Measurements from ENCODE around the gene TTBK2. TPM values are rescaled to one million over a fixed set of nuclear protein-coding genes. Genes with fewer than 3 reads are reported as not detected.

TTBK2 gene
- total and polyA plus RNA-seq, 10 of the 15 experiments (the other 5 are each of a cell fraction or from before 2014, with no cell fraction given): 0.66 to 9.1 (median 3.7) TPM

- SMC1A ChIA-PET (ENCODE audit: uncharacterized antibody, unreplicated experiment): interaction anchor here (1.2 to 1.6 kb wide), 2 partner anchors 47 to 80 kb away, joined by 4 to 5 read pairs; no protein-coding TSS in a partner anchor
- ATAC-seq (no peak), FAIRE-seq (no peak), DNase-seq (ENCODE audit: low read depth, low spot score) (no peak)
- RAD21 ChIA-PET (ENCODE audit: unreplicated experiment): no interaction called here
- no peaks in the 10 kb centered on the region for H3K27me3 ChIP-seq (replicated peaks in 1 of 2; ENCODE audit: control insufficient read depth in 2 of 2, insufficient read depth in 2 of 2, low read length in 1 of 2)
- no peak overlapping the region for H3K4me3 ChIP-seq
- CTCF ChIA-PET: interaction anchor here (0.6 kb wide), 1 partner anchor 10 kb away, joined by 3 read pairs; no protein-coding TSS in a partner anchor
- H3K36me3 ChIP-seq (ENCODE audit: control insufficient read depth in 2 of 2, insufficient read depth in 2 of 2, low read length in 1 of 2): no peaks in the 10 kb centered on the region
- no peak overlapping the region for H2AFZ ChIP-seq (ENCODE audit: control insufficient read depth, low read depth, low read length)
- H3K27ac ChIP-seq (ENCODE audit: control insufficient read depth, insufficient read depth): no peak overlapping the region
- in situ Hi-C loops (cut with MboI): no loop called here
- 98% methylated on average over 4 of the region's 4 CpGs for WGBS (ENCODE audit: insufficient coverage, insufficient replicate concordance, low lambda C conversion rate, missing lambda C conversion rate)
- H3K79me2 ChIP-seq (ENCODE audit: control insufficient read depth, insufficient read depth, low read length): no peaks in the 10 kb centered on the region
- H3K4me2 ChIP-seq (ENCODE audit: control insufficient read depth, insufficient read depth): no peak overlapping the region
- no peaks in the 10 kb centered on the region for H4K20me1 ChIP-seq (ENCODE audit: control insufficient read depth, insufficient read depth)
- no peaks in the 10 kb centered on the region for H3K9me3 ChIP-seq (replicated peaks; ENCODE audit: control insufficient read depth, insufficient read depth, low read length)
- intact Hi-C loops (cut with micrococcal nuclease; ENCODE audit: unreplicated experiment): no loop called here
- POLR2A ChIA-PET: no interaction called here
- H3K9ac ChIP-seq (ENCODE audit: control insufficient read depth, insufficient read depth, low read length): no peak overlapping the region
- no TSS peak for BruUV-seq (replicated peaks)
- H3K4me1 ChIP-seq (ENCODE audit: control insufficient read depth, insufficient read depth, low read length): no peaks in the 10 kb centered on the region
- TF ChIP-seq HDAC6 (IDR thresholded peaks at IDR 0.05; ENCODE audit: unreplicated experiment) (no peak), SREBF2 (IDR thresholded peaks at IDR 0.05; ENCODE audit: low read length) (no peak), IRF3 (IDR thresholded peaks at IDR 0.05) (no peak), SUZ12 (IDR thresholded peaks at IDR 0.05; ENCODE audit: unreplicated experiment) (no peak), SRF (IDR thresholded peaks at IDR 0.05; ENCODE audit: low read depth in 2 of 2, low read length in 2 of 2) (no peak), MYC (IDR thresholded peaks at IDR 0.05; ENCODE audit: insufficient read depth, insufficient read length, insufficient replicate concordance, low read length, severe bottlenecking) (no peak), E2F4 (IDR thresholded peaks at IDR 0.05; ENCODE audit: low read depth, low read length) (no peak), KDM1A (IDR thresholded peaks at IDR 0.05; ENCODE audit: borderline replicate concordance) (no peak), ATF3 (IDR thresholded peaks at IDR 0.05; ENCODE audit: borderline replicate concordance, extremely low read depth, low read depth, low read length) (no peak), RELB (IDR thresholded peaks at IDR 0.05; ENCODE audit: low read depth) (no peak), TARDBP (IDR thresholded peaks at IDR 0.05; ENCODE audit: borderline replicate concordance) (no peak), SMARCA5 (IDR thresholded peaks at IDR 0.05) (no peak), ETV6 (conservative IDR thresholded peaks at IDR 0.05 in 1 of 2, IDR thresholded peaks at IDR 0.05 in 1 of 2; ENCODE audit: borderline replicate concordance in 1 of 2, low read depth in 1 of 2) (no peak), NFXL1 (IDR thresholded peaks at IDR 0.05; ENCODE audit: borderline replicate concordance) (no peak), EZH2 (IDR thresholded peaks at IDR 0.05; ENCODE audit: borderline replicate concordance, control insufficient read depth, low read depth, low read length) (no peak), ZBTB4 (CRISPR knock-in tag; IDR thresholded peaks at IDR 0.05) (no peak)
These were observed 137.9 kb downstream of the TTBK2 start for GRCh38 chr15:42782716-42783115.
